ENCODE results near the gene CIC. TPM values are rescaled to one million over a fixed set of nuclear protein-coding genes. Genes with fewer than 3 reads are reported as not detected.

Gene CIC
- polyA plus RNA-seq, 2 of the 4 experiments (the other 2 are of a cell fraction), result 7.2 to 56.4 TPM

DNA sequence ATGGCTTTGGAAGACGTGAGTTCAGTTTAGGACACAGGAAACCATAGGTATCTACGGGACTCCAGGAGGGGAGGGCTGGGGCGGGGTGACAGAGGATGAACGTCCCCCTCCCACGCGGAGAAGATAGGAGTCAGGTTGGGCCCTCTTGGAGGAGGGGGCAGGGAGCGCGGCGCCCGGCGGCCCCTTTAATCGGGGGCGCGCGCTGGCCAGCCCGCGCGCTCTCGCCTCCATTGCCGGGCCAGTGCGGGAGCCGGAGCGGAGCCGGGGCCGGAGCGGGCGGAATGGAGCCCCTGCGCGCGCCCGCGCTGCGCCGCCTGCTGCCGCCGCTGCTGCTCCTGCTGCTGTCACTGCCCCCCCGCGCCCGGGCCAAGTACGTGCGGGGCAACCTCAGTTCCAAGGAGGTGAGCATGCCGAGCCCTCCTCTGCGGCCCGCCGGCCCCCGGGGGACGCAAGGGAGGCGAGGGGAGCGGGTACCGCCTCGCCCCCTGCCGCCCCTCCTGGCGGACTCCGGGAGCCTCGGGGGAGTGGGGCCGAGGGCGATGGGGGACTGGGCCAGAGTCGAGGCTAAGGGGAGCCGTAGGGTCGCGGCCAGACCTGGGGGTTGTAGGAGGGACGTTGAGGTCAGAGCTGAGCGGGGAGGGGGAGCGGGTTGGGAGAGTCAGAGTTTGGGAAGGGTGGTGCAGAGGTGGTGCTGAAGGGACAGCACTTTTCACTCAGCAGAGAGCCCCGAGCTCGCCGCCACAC lies 44.2 kb downstream of the CIC start, which contains the start of gene TMEM145:
TSS of gene TMEM145 (plus strand) at position 214 of the 744 bp plus-strand sequence. CDS start at position 282, 68 bp downstream.
- ChIA-PET CTCF (interaction anchor here (0.9 to 4.4 kb wide), 9 partner anchors 9 to 173 kb away, joined by 3 to 30 read pairs (median 4); partner anchors contain the start of genes PAFAH1B3 and PRR19), POLR2A (no interaction called here)
- WGBS (ENCODE audit: missing lambda C conversion rate), result 5% methylated on average over 40 of the region's 67 CpGs
- Histone ChIP-seq H3K27ac (peak within 1 kb of the TSS; percentile 32 to 79; a peak in 5 of 6 replicates), H3K9me3 (no peaks in the 10 kb centered on the region), H3K4me2 (peak within 1 kb of the TSS; percentile 94), H3K4me1 (peaks cover 5% of the 10 kb centered on the region; the same call in 1 of the 3 replicates), H3K4me3 (peak within 1 kb of the TSS; percentile 51)
- no peak for FAIRE-seq
- DNase-seq (ENCODE audit: low read depth in 1 of 2, low spot score in 1 of 2), result peak; percentile 67 to 92
- peak; percentile 67 to 82 for ATAC-seq
- TF ChIP-seq, protein P1, sequence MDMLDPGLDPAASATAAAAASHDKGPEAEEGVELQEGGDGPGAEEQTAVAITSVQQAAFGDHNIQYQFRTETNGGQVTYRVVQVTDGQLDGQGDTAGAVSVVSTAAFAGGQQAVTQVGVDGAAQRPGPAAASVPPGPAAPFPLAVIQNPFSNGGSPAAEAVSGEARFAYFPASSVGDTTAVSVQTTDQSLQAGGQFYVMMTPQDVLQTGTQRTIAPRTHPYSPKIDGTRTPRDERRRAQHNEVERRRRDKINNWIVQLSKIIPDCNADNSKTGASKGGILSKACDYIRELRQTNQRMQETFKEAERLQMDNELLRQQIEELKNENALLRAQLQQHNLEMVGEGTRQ (IDR thresholded peaks at IDR 0.05), result no peak
- TF ChIP-seq, protein P2, sequence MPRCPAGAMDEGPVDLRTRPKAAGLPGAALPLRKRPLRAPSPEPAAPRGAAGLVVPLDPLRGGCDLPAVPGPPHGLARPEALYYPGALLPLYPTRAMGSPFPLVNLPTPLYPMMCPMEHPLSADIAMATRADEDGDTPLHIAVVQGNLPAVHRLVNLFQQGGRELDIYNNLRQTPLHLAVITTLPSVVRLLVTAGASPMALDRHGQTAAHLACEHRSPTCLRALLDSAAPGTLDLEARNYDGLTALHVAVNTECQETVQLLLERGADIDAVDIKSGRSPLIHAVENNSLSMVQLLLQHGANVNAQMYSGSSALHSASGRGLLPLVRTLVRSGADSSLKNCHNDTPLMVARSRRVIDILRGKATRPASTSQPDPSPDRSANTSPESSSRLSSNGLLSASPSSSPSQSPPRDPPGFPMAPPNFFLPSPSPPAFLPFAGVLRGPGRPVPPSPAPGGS (IDR thresholded peaks at IDR 0.05), result no peak
- TF ChIP-seq RFX5 (IDR thresholded peaks at IDR 0.05) (no peak), POLR2A (IDR thresholded peaks at IDR 0.05; ENCODE audit: low read length) (no peak), JUN (IDR thresholded peaks at IDR 0.05) (no peak), CBX2 (IDR thresholded peaks at IDR 0.05; ENCODE audit: borderline replicate concordance, low read depth) (no peak), GATA3 (IDR thresholded peaks at IDR 0.05; ENCODE audit: borderline replicate concordance) (no peak), HOXA7 (CRISPR knock-in tag; IDR thresholded peaks at IDR 0.05) (no peak), CHD4 (IDR thresholded peaks at IDR 0.05; ENCODE audit: borderline replicate concordance) (no peak), HEYL (CRISPR knock-in tag; IDR thresholded peaks at IDR 0.05) (no peak), CHD2 (IDR thresholded peaks at IDR 0.05; ENCODE audit: low read length, partially characterized antibody) (no peak), EP300 (IDR thresholded peaks at IDR 0.05) (no peak), HOXB13 (CRISPR knock-in tag; IDR thresholded peaks at IDR 0.05; ENCODE audit: low read depth) (peak; percentile 83; the same call in 1 of the 2 replicates), MAZ (IDR thresholded peaks at IDR 0.05; ENCODE audit: borderline replicate concordance, low read depth, low read length) (no peak), ZNF302 (CRISPR knock-in tag; IDR thresholded peaks at IDR 0.05) (no peak), SMC3 (IDR thresholded peaks at IDR 0.05) (peak; percentile 10; the same call in 1 of the 3 replicates), ZFP36 (IDR thresholded peaks at IDR 0.05; ENCODE audit: borderline replicate concordance, partially characterized antibody) (no peak), CBX8 (IDR thresholded peaks at IDR 0.05) (no peak), BHLHE40 (IDR thresholded peaks at IDR 0.05; ENCODE audit: low read depth, low read length) (no peak), RNF2 (IDR thresholded peaks at IDR 0.05; ENCODE audit: borderline replicate concordance, low read depth) (no peak), KDM5A (IDR thresholded peaks at IDR 0.05) (no peak), CEBPB (IDR thresholded peaks at IDR 0.05) (no peak), FOSL2 (IDR thresholded peaks at IDR 0.05) (no peak), FOSL2 (CRISPR knock-in tag; IDR thresholded peaks at IDR 0.05) (no peak), EHMT2 (IDR thresholded peaks at IDR 0.05; ENCODE audit: low read depth) (peak; percentile 52; the same call in 1 of the 2 replicates), TFCP2L1 (CRISPR knock-in tag; IDR thresholded peaks at IDR 0.05) (no peak), FOSB (CRISPR knock-in tag; IDR thresholded peaks at IDR 0.05) (no peak), FOXS1 (CRISPR knock-in tag; IDR thresholded peaks at IDR 0.05) (peak; percentile 55; the same call in 1 of the 2 replicates), NFE2L2 (conservative IDR thresholded peaks at IDR 0.05; ENCODE audit: low read length) (no peak), JUNB (IDR thresholded peaks at IDR 0.05) (no peak)
- TF ChIP-seq, protein P3, sequence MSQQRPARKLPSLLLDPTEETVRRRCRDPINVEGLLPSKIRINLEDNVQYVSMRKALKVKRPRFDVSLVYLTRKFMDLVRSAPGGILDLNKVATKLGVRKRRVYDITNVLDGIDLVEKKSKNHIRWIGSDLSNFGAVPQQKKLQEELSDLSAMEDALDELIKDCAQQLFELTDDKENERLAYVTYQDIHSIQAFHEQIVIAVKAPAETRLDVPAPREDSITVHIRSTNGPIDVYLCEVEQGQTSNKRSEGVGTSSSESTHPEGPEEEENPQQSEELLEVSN (IDR thresholded peaks at IDR 0.05; ENCODE audit: borderline replicate concordance, low read depth), result no peak
- TF ChIP-seq, protein P4, sequence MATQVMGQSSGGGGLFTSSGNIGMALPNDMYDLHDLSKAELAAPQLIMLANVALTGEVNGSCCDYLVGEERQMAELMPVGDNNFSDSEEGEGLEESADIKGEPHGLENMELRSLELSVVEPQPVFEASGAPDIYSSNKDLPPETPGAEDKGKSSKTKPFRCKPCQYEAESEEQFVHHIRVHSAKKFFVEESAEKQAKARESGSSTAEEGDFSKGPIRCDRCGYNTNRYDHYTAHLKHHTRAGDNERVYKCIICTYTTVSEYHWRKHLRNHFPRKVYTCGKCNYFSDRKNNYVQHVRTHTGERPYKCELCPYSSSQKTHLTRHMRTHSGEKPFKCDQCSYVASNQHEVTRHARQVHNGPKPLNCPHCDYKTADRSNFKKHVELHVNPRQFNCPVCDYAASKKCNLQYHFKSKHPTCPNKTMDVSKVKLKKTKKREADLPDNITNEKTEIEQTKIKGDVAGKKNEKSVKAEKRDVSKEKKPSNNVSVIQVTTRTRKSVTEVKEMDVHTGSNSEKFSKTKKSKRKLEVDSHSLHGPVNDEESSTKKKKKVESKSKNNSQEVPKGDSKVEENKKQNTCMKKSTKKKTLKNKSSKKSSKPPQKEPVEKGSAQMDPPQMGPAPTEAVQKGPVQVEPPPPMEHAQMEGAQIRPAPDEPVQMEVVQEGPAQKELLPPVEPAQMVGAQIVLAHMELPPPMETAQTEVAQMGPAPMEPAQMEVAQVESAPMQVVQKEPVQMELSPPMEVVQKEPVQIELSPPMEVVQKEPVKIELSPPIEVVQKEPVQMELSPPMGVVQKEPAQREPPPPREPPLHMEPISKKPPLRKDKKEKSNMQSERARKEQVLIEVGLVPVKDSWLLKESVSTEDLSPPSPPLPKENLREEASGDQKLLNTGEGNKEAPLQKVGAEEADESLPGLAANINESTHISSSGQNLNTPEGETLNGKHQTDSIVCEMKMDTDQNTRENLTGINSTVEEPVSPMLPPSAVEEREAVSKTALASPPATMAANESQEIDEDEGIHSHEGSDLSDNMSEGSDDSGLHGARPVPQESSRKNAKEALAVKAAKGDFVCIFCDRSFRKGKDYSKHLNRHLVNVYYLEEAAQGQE (IDR thresholded peaks at IDR 0.05), result peak; percentile 90
- TF ChIP-seq, protein P5, sequence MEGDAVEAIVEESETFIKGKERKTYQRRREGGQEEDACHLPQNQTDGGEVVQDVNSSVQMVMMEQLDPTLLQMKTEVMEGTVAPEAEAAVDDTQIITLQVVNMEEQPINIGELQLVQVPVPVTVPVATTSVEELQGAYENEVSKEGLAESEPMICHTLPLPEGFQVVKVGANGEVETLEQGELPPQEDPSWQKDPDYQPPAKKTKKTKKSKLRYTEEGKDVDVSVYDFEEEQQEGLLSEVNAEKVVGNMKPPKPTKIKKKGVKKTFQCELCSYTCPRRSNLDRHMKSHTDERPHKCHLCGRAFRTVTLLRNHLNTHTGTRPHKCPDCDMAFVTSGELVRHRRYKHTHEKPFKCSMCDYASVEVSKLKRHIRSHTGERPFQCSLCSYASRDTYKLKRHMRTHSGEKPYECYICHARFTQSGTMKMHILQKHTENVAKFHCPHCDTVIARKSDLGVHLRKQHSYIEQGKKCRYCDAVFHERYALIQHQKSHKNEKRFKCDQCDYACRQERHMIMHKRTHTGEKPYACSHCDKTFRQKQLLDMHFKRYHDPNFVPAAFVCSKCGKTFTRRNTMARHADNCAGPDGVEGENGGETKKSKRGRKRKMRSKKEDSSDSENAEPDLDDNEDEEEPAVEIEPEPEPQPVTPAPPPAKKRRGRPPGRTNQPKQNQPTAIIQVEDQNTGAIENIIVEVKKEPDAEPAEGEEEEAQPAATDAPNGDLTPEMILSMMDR (IDR thresholded peaks at IDR 0.05), result peak; percentile 36
- TF ChIP-seq, protein P6, sequence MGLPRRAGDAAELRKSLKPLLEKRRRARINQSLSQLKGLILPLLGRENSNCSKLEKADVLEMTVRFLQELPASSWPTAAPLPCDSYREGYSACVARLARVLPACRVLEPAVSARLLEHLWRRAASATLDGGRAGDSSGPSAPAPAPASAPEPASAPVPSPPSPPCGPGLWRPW (IDR thresholded peaks at IDR 0.05), result no peak

All from A549 (cell line).